D721Med (cell line): ENCODE results near the gene IGSF3.

Experiments
- DNase-seq: peaks from one replicate; pipeline ENCODE4 v3.0.0; 2011; ENCODE audit warnings: low spot score; ENCODE audit not compliant: insufficient read length
- FAIRE-seq: peaks from 2 replicates; lab custom pipeline; 2011; peaks lifted over from hg19 to GRCh38; lab: Jason Lieb, UNC
- TF ChIP-seq, protein P1 (sequence below): IDR thresholded peaks from 2 replicates; pipeline ENCODE4 v1.5.1; 2012; ENCODE audit warnings: mild to moderate bottlenecking, control low read depth; ENCODE audit not compliant: insufficient read depth; ENCODE audit errors: missing control alignments

The IGSF3 gene

DNA sequence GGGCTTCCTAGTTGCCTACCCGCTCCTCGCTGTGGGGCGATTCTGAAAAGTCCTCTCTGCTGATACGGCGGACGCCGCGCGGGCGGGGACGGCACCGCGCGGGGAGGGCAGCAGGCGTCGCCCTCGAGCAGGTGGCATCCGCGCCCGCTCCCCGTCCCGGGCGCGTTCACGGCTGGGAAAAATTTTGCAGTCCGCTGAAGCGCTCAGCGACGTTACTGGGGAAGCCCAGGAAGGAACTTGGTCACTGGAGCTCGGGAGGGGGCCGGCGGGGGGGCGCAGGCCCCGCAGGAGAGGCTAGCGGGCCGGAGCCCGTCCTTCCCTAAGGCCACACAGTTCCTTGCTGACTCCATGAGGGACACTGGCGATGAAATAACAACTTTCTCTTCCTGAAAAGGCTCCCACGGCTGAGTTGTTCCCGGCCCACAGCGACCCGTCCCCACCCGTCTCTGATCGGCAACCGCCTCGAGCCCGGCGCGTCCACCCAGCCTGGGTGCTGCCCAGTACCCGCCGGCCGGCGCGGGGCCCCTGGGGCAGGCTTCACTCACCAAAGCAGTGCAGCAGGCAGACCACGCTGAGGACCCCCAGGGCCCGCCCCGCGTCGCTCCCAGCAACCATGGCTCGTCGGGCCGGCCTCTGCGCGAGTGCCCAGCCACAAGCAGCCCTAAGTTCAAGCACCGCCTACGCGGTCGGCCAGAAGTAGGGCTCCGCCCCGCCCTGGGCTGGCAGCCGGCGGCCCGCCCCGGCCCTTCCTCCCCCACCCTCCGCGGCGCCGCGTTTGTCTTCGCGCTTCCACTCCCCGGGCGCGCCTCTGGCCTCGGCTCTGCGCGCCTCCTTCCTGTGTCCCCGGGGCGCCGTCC lies 96.9 kb downstream of the IGSF3 start, which contains the start of gene CD58:
CD58 (minus strand) TSS at position 669 of the 857 bp plus-strand sequence; CDS start at position 615, 54 bp downstream.
- FAIRE-seq (no peak), DNase-seq (peak; percentile 38)
- TF ChIP-seq, protein P1, sequence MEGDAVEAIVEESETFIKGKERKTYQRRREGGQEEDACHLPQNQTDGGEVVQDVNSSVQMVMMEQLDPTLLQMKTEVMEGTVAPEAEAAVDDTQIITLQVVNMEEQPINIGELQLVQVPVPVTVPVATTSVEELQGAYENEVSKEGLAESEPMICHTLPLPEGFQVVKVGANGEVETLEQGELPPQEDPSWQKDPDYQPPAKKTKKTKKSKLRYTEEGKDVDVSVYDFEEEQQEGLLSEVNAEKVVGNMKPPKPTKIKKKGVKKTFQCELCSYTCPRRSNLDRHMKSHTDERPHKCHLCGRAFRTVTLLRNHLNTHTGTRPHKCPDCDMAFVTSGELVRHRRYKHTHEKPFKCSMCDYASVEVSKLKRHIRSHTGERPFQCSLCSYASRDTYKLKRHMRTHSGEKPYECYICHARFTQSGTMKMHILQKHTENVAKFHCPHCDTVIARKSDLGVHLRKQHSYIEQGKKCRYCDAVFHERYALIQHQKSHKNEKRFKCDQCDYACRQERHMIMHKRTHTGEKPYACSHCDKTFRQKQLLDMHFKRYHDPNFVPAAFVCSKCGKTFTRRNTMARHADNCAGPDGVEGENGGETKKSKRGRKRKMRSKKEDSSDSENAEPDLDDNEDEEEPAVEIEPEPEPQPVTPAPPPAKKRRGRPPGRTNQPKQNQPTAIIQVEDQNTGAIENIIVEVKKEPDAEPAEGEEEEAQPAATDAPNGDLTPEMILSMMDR = peak; percentile 60

DNA sequence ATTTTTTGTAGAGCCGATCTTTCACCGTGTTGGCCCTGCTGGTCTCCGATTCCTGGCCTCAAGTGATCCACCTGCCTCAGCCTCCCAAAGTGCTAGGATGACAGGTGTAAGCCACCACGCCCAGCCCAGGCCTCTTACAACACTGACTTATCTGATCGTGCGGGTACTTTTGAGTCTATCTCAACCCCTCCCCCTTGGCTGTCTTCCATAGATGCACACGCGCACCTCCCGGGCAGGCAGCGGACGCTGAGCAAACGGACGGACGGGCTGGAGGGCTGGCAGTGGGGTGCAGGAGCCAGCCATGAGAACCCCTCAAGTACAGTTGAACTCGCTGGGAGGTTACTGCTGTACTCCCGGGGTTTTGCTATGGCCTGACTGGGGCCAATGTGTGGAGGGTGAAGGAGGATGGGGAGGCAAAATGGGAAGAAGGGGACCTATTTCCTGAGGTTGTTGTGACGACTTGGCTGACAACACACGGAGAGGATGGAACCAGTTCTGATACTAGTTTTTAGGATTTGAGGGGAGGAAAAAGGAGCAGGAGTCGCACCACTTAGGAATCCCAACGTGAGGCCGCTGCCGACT lies 97.7 kb downstream of the IGSF3 start:
- FAIRE-seq (no peak), DNase-seq (no peak)
- TF ChIP-seq, protein P1 = no peak

DNA sequence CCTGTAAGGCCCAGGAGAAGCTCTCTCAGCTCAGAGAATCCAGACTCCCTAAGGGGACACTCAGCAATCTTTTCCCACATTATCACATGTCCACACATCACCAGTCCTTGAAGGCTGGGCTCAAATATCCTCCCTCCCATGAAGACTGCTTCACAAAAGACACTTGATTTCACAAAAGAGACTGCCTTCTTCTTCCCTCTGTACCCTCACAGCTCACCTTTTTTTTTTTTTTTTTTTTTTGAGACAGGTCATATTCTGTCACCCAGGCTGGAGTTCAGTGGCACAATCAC lies 98.2 kb downstream of the IGSF3 start:
- DNase-seq = no peak
- FAIRE-seq = no peak
- TF ChIP-seq, protein P1 = no peak

GRCh38 chr1:116568662-116569380 lies 98.7 kb downstream of the IGSF3 start:
- DNase-seq (no peak), FAIRE-seq (no peak)
- TF ChIP-seq, protein P1 = no peak

- TF ChIP-seq, protein P1 = no peak
- DNase-seq = no peak
- no peak for FAIRE-seq
Observed at GRCh38 chr1:116567790-116568661, 99.5 kb downstream of the IGSF3 start.

DNA sequence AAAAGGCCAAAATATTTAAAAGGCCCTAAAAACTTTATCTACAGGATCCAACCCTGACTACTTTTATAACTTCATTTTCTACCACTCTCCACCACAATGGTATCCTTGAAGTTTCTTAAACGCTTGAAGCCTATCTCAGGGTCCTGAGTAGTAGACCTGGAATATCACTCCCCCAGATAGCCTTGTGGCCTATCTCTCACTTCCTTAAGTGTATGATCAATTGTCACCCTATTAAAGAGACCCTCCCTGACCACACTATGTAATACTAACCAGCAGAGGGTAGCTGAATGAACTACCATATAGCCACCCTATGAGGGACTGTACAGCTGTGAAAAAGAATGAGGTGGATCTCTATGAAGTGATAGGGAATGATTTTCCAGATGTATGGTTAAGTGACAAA lies 102.3 kb downstream of the IGSF3 start:
- FAIRE-seq (no peak), DNase-seq (no peak)
- TF ChIP-seq, protein P1 = no peak
